Activated T-cell treated with anti-CD3 and anti-CD28 coated beads, Interleukin-2, amount 50 U/mL, for 72 hours (primary cell): ENCODE measurements around the gene CUL4A. TPM values are rescaled to one million over a fixed set of nuclear protein-coding genes. Genes with fewer than 3 reads are reported as not detected.
A peak's percentile ranks its signal among the peaks of the same experiment; 100 is the strongest.

ENCODE experiments used
- ATAC-seq, 2 donors: fragments of 150-1000 bp; cut with Tn5 transposase; replicated peaks in 1 of 2; 2 replicates each; pipeline ENCODE4 v1.10.0; 2021; ENCODE audit warnings: moderate library complexity in 2 of 2, mild to moderate bottlenecking in 1 of 2
- DNase-seq, 2 donors: peaks; one replicate each; pipeline ENCODE4 v3.0.0; 2021 to 2022; ENCODE audit warnings: mixed read lengths in 1 of 2
- H3K27ac Mint-ChIP-seq: one replicate; pipeline ENCODE4 v1.8.0; 2022; ENCODE audit warnings: mild to moderate bottlenecking, moderate library complexity, mixed read lengths
- H3K27me3 Mint-ChIP-seq: one replicate; pipeline ENCODE4 v1.8.0; 2022; ENCODE audit warnings: low read depth, mixed read lengths
- H3K36me3 Mint-ChIP-seq, 2 donors: one replicate each; pipeline ENCODE4 v1.8.0; 2022; ENCODE audit warnings: mixed read lengths in 2 of 2, mild to moderate bottlenecking in 1 of 2; ENCODE audit not compliant: insufficient read depth in 2 of 2
- H3K4me1 Mint-ChIP-seq: one replicate; pipeline ENCODE4 v1.8.0; 2022; ENCODE audit warnings: low read depth, mixed read lengths
- H3K4me3 Mint-ChIP-seq, 2 donors: one replicate each; pipeline ENCODE4 v1.8.0; 2022; ENCODE audit warnings: mild to moderate bottlenecking in 2 of 2, mixed read lengths in 2 of 2, moderate library complexity in 2 of 2
- H3K9me3 Mint-ChIP-seq, 2 donors: one replicate each; pipeline ENCODE4 v1.8.0; 2022; ENCODE audit warnings: mixed read lengths in 2 of 2
- total RNA-seq, 2 donors: library from RNA; stranded (reverse); gene quantifications; one replicate each; pipeline ENCODE4 v1.2.3, GENCODE V29; 2022

Gene CUL4A
- total RNA-seq, 2 donors from 2014 or later, result 71.4 to 82.1 TPM

- H3K36me3 Mint-ChIP-seq, result peaks cover 8 to 27% of the 10 kb centered on the region in 2 donors
- peaks cover 8% of the 10 kb centered on the region for H3K4me1 Mint-ChIP-seq
- H3K27ac Mint-ChIP-seq, result peak overlapping the region; percentile 44
- DNase-seq (no peak), ATAC-seq (no peak)
- H3K9me3 Mint-ChIP-seq, result peaks cover 2% of the 10 kb centered on the region in 2 donors
- H3K4me3 Mint-ChIP-seq, result no peak overlapping the region
- no peaks in the 10 kb centered on the region for H3K27me3 Mint-ChIP-seq
These were observed 39.8 kb upstream of the CUL4A start for GRCh38 chr13:113169277-113170272.

GRCh38 chr13:113170511-113170910, 38.9 kb upstream of the CUL4A start:
- Mint-ChIP-seq H3K4me3 (no peak overlapping the region), H3K27me3 (no peaks in the 10 kb centered on the region), H3K27ac (no peak overlapping the region), H3K36me3 (peaks cover 8 to 29% of the 10 kb centered on the region in 2 donors), H3K9me3 (peaks cover 2% of the 10 kb centered on the region in 2 donors), H3K4me1 (peaks cover 8% of the 10 kb centered on the region)
- no peak for DNase-seq
- ATAC-seq, result no peak

GRCh38 chr13:113171250-113172125, 37.9 kb upstream of the CUL4A start:
- Mint-ChIP-seq H3K27ac (no peak overlapping the region), H3K36me3 (peaks cover 10 to 38% of the 10 kb centered on the region in 2 donors)

GRCh38 chr13:113172419-113172926, 36.9 kb upstream of the CUL4A start:
- Mint-ChIP-seq H3K27ac (no peak overlapping the region), H3K36me3 (peaks cover 10 to 40% of the 10 kb centered on the region in 2 donors), H3K4me3 (no peak overlapping the region), H3K4me1 (peaks cover 6% of the 10 kb centered on the region), H3K27me3 (no peaks in the 10 kb centered on the region), H3K9me3 (peaks cover 2% of the 10 kb centered on the region in 2 donors)
- DNase-seq (no peak), ATAC-seq (no peak)

More at GRCh38 chr13:113171250-113172125, 37.9 kb upstream of the CUL4A start:
- DNase-seq (no peak), ATAC-seq (no peak)
- H3K9me3 Mint-ChIP-seq, result peaks cover 2% of the 10 kb centered on the region in 2 donors
- H3K27me3 Mint-ChIP-seq, result no peaks in the 10 kb centered on the region
- peaks cover 7% of the 10 kb centered on the region for H3K4me1 Mint-ChIP-seq
- H3K4me3 Mint-ChIP-seq, result no peak overlapping the region

- Mint-ChIP-seq H3K36me3 (peaks cover 7 to 40% of the 10 kb centered on the region in 2 donors), H3K4me3 (peak overlapping the region in 1 of 2 donors; percentile 11), H3K9me3 (no peaks in the 10 kb centered on the region), H3K27ac (peak overlapping the region; percentile 70), H3K4me1 (peaks cover 6% of the 10 kb centered on the region), H3K27me3 (no peaks in the 10 kb centered on the region)
- peak; percentile 31 to 67 for ATAC-seq
- no peak for DNase-seq
These were observed 33.1 kb upstream of the CUL4A start for GRCh38 chr13:113176280-113176679.

- Mint-ChIP-seq H3K27ac (no peak overlapping the region), H3K36me3 (peaks cover 7 to 41% of the 10 kb centered on the region in 2 donors), H3K9me3 (no peaks in the 10 kb centered on the region), H3K4me1 (peaks cover 6% of the 10 kb centered on the region), H3K4me3 (no peak overlapping the region), H3K27me3 (no peaks in the 10 kb centered on the region)
- ATAC-seq (no peak), DNase-seq (no peak)
These were observed 32.6 kb upstream of the CUL4A start for GRCh38 chr13:113176822-113177221.

- Mint-ChIP-seq H3K4me1 (peaks cover 6% of the 10 kb centered on the region), H3K36me3 (peaks cover 8 to 47% of the 10 kb centered on the region in 2 donors), H3K9me3 (no peaks in the 10 kb centered on the region), H3K27ac (no peak overlapping the region), H3K4me3 (no peak overlapping the region), H3K27me3 (no peaks in the 10 kb centered on the region)
- DNase-seq (no peak), ATAC-seq (no peak)
These were observed 31.1 kb upstream of the CUL4A start for GRCh38 chr13:113178070-113178895.

- peaks cover 11 to 50% of the 10 kb centered on the region in 2 donors for H3K36me3 Mint-ChIP-seq
These were observed 30.6 kb upstream of the CUL4A start for GRCh38 chr13:113178896-113179167.

GRCh38 chr13:113179374-113180230, 29.8 kb upstream of the CUL4A start:
- H3K36me3 Mint-ChIP-seq, result peaks cover 11 to 46% of the 10 kb centered on the region in 2 donors
- no peak overlapping the region for H3K27ac Mint-ChIP-seq
- peaks cover 6% of the 10 kb centered on the region for H3K4me1 Mint-ChIP-seq
- no peak overlapping the region for H3K4me3 Mint-ChIP-seq
- H3K9me3 Mint-ChIP-seq, result no peaks in the 10 kb centered on the region
- no peaks in the 10 kb centered on the region for H3K27me3 Mint-ChIP-seq
- ATAC-seq (no peak), DNase-seq (no peak)

More at GRCh38 chr13:113178896-113179167, 30.6 kb upstream of the CUL4A start:
- DNase-seq, result no peak
- H3K27me3 Mint-ChIP-seq, result no peaks in the 10 kb centered on the region
- H3K4me1 Mint-ChIP-seq, result peaks cover 6% of the 10 kb centered on the region
- no peak overlapping the region for H3K4me3 Mint-ChIP-seq
- no peaks in the 10 kb centered on the region for H3K9me3 Mint-ChIP-seq
- no peak overlapping the region for H3K27ac Mint-ChIP-seq
- no peak for ATAC-seq

GRCh38 chr13:113182046-113182445, 27.4 kb upstream of the CUL4A start:
- ATAC-seq (no peak), DNase-seq (no peak)
- no peaks in the 10 kb centered on the region for H3K9me3 Mint-ChIP-seq
- peaks cover 21% of the 10 kb centered on the region for H3K4me1 Mint-ChIP-seq
- no peaks in the 10 kb centered on the region for H3K27me3 Mint-ChIP-seq
- H3K27ac Mint-ChIP-seq, result peak overlapping the region; percentile 54
- H3K4me3 Mint-ChIP-seq, result no peak overlapping the region
- H3K36me3 Mint-ChIP-seq, result peaks cover 9 to 36% of the 10 kb centered on the region in 2 donors

GRCh38 chr13:113183450-113184129, 25.8 kb upstream of the CUL4A start:
- Mint-ChIP-seq H3K27ac (no peak overlapping the region), H3K9me3 (no peaks in the 10 kb centered on the region), H3K36me3 (peaks cover 18 to 36% of the 10 kb centered on the region in 2 donors), H3K27me3 (no peaks in the 10 kb centered on the region), H3K4me1 (peaks cover 36% of the 10 kb centered on the region), H3K4me3 (no peak overlapping the region)
- DNase-seq, result no peak
- no peak for ATAC-seq
